K562 (cell line): Measurements from ENCODE around the gene DBP. TPM values are rescaled to one million over a fixed set of nuclear protein-coding genes. Genes with fewer than 3 reads are reported as not detected.

Experiments
- CBX1 ChIP-seq: sonication (generic); IDR thresholded peaks from 2 replicates; pipeline ENCODE4 v1.6.1; 2016; ENCODE audit warnings: antibody characterized with exemption, low read depth, mild to moderate bottlenecking
- CBX5 ChIP-seq: IDR thresholded peaks from 2 replicates; pipeline ENCODE4 v1.6.1; 2014; ENCODE audit warnings: low read depth, borderline replicate concordance
- GMEB1 ChIP-seq: fragments of 250-450 bp; sonication (Bioruptor Pico); IDR thresholded peaks from 2 replicates; pipeline ENCODE4 v1.4.0; 2020; ENCODE audit warnings: mild to moderate bottlenecking
- SPI1 ChIP-seq: IDR thresholded peaks from 2 replicates; pipeline ENCODE4 v1.6.1; 2011; ENCODE audit warnings: low read depth, low read length, control low read depth, borderline replicate concordance
- STAG1 ChIP-seq: sonication (generic); formaldehyde crosslinking; IDR thresholded peaks from 2 replicates; pipeline ENCODE4 v1.5.0; 2020; ENCODE audit warnings: missing genetic modification reagents, borderline replicate concordance
- ZBTB17 ChIP-seq: fragments of 450-650 bp; formaldehyde crosslinking; IDR thresholded peaks from 2 replicates; pipeline ENCODE4 v1.4.0; 2020; ENCODE audit warnings: mild to moderate bottlenecking
- ZBTB33 ChIP-seq: sonication (generic); formaldehyde crosslinking; IDR thresholded peaks from 2 replicates; pipeline ENCODE4 v1.8.1; 2023; ENCODE audit warnings: mild to moderate bottlenecking, missing genetic modification reagents
- ZKSCAN1 ChIP-seq: fragments of 150-350 bp; IDR thresholded peaks from 2 replicates; pipeline ENCODE4 v1.6.1; 2016; ENCODE audit warnings: low read depth, low read length
- polyA plus RNA-seq, 8 experiments: library from polyadenylated mRNA; depleted of rRNA in 4 of 8; stranded (reverse) in 5 of 8; unstranded in 3 of 8; fragments of >200 nt; fragmentation: Nextera tagmentation in 2 of 8; fragmentation: Illumina TruSeq in 1 of 8; extraction: Ambion mirVana in 2 of 8; extraction: Trizol in 1 of 8; gene quantifications; 2 replicates each; pipeline versions ENCODE4 v1.2.1 to v1.2.3, GENCODE V29; 2011 to 2014; ENCODE audit warnings: inconsistent platforms in 1 of 8, missing spikeins in 1 of 8
- total RNA-seq, 7 experiments: library from RNA; depleted of rRNA in 6 of 7; stranded (reverse); fragments of >200 nt in 6 of 7; fragmentation: Illumina TruSeq in 2 of 7; extraction: Trizol in 2 of 7; gene quantifications; 2 replicates each; pipeline versions ENCODE4 v1.2.1 to v1.2.3, GENCODE V29; 2011 to 2021; ENCODE audit warnings: low replicate concordance in 1 of 7
- TF ChIP-seq, protein P1 (sequence below), 2 experiments: fragments of 450-650 bp; conservative IDR thresholded peaks; 2 replicates each; pipeline ENCODE4 v1.6.1; 2017; ENCODE audit warnings: mild to moderate bottlenecking in 2 of 2, moderate library complexity in 2 of 2
- TF ChIP-seq, protein P2 (sequence below): sonication (generic); formaldehyde crosslinking; IDR thresholded peaks from 2 replicates; pipeline ENCODE4 v1.9.0; 2022; ENCODE audit warnings: mild to moderate bottlenecking, missing genetic modification reagents
- TF ChIP-seq, protein P3 (sequence below): fragments of 250-450 bp; sonication (Bioruptor Pico); IDR thresholded peaks from 2 replicates; pipeline ENCODE4 v1.4.0; 2020; ENCODE audit warnings: mild to moderate bottlenecking, moderate library complexity
- TF ChIP-seq, protein P4 (sequence below), 2 experiments: fragments of 150-350 bp in 1 of 2; IDR thresholded peaks; 2 replicates each; pipeline ENCODE4 v1.6.1; 2012 to 2016; ENCODE audit warnings: low read depth in 2 of 2, low read length in 2 of 2, mild to moderate bottlenecking in 1 of 2, moderate library complexity in 1 of 2

Gene DBP
- total and polyA plus RNA-seq, 9 of the 15 experiments (the other 6 are each of a cell fraction or from before 2014, with no cell fraction given) = 0.25 to 5.5 (median 1.8) TPM

GRCh38 chr19:48644839-48645619, 7.8 kb upstream of the DBP start (continued):
- TF ChIP-seq, protein P1, sequence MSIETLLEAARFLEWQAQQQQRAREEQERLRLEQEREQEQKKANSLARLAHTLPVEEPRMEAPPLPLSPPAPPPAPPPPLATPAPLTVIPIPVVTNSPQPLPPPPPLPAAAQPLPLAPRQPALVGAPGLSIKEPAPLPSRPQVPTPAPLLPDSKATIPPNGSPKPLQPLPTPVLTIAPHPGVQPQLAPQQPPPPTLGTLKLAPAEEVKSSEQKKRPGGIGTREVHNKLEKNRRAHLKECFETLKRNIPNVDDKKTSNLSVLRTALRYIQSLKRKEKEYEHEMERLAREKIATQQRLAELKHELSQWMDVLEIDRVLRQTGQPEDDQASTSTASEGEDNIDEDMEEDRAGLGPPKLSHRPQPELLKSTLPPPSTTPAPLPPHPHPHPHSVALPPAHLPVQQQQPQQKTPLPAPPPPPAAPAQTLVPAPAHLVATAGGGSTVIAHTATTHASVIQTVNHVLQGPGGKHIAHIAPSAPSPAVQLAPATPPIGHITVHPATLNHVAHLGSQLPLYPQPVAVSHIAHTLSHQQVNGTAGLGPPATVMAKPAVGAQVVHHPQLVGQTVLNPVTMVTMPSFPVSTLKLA (conservative IDR thresholded peaks at IDR 0.05) = peak in 1 of 2 experiments; percentile 36; a peak in 2 of 4 replicates
- TF ChIP-seq CBX5 (no peak), ZBTB17 (CRISPR knock-in tag) (no peak), GMEB1 (CRISPR knock-in tag) (no peak), SPI1 (no peak), CBX1 (no peak), ZBTB33 (CRISPR knock-in tag) (no peak), ZKSCAN1 (no peak), STAG1 (CRISPR knock-in tag) (no peak)
- TF ChIP-seq, protein P2, sequence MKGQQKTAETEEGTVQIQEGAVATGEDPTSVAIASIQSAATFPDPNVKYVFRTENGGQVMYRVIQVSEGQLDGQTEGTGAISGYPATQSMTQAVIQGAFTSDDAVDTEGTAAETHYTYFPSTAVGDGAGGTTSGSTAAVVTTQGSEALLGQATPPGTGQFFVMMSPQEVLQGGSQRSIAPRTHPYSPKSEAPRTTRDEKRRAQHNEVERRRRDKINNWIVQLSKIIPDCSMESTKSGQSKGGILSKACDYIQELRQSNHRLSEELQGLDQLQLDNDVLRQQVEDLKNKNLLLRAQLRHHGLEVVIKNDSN = no peak
- TF ChIP-seq, protein P3, sequence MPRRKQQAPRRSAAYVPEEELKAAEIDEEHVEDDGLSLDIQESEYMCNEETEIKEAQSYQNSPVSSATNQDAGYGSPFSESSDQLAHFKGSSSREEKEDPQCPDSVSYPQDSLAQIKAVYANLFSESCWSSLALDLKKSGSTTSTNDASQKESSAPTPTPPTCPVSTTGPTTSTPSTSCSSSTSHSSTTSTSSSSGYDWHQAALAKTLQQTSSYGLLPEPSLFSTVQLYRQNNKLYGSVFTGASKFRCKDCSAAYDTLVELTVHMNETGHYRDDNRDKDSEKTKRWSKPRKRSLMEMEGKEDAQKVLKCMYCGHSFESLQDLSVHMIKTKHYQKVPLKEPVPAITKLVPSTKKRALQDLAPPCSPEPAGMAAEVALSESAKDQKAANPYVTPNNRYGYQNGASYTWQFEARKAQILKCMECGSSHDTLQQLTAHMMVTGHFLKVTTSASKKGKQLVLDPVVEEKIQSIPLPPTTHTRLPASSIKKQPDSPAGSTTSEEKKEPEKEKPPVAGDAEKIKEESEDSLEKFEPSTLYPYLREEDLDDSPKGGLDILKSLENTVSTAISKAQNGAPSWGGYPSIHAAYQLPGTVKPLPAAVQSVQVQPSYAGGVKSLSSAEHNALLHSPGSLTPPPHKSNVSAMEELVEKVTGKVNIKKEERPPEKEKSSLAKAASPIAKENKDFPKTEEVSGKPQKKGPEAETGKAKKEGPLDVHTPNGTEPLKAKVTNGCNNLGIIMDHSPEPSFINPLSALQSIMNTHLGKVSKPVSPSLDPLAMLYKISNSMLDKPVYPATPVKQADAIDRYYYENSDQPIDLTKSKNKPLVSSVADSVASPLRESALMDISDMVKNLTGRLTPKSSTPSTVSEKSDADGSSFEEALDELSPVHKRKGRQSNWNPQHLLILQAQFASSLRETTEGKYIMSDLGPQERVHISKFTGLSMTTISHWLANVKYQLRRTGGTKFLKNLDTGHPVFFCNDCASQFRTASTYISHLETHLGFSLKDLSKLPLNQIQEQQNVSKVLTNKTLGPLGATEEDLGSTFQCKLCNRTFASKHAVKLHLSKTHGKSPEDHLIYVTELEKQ = no peak
- TF ChIP-seq, protein P4, sequence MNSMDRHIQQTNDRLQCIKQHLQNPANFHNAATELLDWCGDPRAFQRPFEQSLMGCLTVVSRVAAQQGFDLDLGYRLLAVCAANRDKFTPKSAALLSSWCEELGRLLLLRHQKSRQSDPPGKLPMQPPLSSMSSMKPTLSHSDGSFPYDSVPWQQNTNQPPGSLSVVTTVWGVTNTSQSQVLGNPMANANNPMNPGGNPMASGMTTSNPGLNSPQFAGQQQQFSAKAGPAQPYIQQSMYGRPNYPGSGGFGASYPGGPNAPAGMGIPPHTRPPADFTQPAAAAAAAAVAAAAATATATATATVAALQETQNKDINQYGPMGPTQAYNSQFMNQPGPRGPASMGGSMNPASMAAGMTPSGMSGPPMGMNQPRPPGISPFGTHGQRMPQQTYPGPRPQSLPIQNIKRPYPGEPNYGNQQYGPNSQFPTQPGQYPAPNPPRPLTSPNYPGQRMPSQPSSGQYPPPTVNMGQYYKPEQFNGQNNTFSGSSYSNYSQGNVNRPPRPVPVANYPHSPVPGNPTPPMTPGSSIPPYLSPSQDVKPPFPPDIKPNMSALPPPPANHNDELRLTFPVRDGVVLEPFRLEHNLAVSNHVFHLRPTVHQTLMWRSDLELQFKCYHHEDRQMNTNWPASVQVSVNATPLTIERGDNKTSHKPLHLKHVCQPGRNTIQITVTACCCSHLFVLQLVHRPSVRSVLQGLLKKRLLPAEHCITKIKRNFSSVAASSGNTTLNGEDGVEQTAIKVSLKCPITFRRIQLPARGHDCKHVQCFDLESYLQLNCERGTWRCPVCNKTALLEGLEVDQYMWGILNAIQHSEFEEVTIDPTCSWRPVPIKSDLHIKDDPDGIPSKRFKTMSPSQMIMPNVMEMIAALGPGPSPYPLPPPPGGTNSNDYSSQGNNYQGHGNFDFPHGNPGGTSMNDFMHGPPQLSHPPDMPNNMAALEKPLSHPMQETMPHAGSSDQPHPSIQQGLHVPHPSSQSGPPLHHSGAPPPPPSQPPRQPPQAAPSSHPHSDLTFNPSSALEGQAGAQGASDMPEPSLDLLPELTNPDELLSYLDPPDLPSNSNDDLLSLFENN (IDR thresholded peaks at IDR 0.05; ENCODE audit: low read depth in 2 of 2, low read length in 2 of 2) = peak; percentile 26 to 64; a peak in 1 of 4 replicates
